ENCODE results near the gene DDX10.

Gene DDX10

DNA sequence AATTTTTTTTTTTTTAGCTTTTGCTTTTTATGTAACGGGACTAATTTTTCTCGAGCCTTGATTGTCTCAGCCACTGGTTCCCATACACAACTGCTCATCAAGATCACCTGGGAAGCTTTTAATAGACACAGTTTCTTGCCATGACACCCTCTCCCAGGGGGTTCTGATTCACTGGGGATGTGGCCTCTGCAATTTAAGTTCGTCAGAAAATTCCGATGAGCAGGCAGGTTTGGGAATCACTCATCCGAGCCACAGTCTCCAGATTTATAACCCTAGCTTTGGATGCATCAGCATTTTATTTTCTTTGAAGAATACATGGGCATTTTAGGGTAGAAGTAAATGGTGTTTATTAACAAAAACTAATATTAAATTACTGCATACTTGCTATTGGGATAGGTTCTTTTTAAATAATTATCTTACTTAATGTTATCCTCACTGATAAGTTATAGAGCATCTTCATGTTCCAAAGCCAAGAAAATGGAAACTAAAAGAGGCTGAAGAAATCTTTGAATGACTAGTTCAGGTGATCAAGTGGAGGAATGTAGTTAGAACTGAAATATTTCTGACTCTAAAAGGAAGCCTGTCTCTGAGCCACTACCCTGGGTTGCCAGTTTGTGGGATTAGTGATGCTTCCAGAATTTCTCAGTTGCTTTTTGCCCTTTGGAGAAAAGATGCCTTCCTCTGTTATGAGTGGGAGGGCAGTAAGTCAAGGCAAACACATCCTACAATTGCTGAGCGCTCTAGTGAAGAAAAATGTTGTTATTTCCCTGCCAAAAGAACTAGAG lies 319.0 kb downstream of the DDX10 start:
- DNase-seq (ENCODE audit: low spot score), result no peak

DNA sequence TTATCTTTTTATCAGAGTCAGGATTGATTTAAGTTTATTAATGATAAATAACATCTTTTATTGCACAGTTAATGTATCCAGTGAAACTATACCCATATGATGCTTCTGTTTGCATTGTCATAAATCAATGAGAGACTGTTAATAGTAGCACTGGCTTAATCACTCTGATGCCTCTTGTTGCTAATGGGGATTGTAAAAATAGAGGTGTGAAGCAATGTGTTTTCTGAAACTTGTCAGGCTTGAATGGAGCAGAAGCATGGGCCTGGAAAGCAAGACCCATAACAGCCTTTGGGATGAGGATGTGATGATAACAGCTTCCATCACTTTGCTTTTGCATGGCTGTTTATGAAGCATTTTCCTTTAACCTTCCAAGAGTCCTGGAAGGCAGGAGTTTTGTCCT lies 319.7 kb downstream of the DDX10 start:
- no peak for DNase-seq (ENCODE audit: low spot score)

DNA sequence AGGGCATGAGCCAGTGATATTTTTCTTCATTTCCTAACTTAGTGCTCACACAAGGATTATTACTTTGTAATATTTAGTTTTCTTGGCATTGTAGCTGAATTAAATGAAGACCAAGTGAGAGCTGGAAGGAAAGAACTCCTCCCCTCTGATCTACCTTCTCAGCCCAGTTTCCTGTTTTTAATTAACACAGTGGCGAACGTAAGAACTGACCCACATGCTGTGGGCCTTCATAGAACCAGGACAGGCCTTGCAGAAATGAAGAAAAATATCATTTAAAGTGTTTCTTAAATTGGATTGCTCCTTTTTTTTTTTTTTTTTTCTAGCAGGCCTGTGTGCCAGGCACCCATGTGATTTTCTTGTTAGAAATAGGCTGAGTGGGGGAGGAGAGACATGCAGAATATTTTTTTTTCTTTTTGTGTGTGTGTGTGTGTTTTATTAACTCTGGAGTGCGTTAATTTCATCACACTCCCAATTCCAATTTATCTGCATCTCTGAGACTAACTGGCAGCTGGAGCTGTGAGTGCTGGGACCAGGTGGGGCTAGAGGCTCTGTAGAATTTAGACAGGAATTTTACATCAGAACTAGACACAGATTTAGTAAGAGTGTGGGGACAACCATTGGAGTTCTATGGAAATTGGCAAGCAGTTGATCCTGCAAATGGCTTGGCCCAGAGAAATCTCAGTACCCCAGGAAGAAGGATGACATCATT lies 320.5 kb downstream of the DDX10 start:
- no peak for DNase-seq (ENCODE audit: low spot score)

DNA sequence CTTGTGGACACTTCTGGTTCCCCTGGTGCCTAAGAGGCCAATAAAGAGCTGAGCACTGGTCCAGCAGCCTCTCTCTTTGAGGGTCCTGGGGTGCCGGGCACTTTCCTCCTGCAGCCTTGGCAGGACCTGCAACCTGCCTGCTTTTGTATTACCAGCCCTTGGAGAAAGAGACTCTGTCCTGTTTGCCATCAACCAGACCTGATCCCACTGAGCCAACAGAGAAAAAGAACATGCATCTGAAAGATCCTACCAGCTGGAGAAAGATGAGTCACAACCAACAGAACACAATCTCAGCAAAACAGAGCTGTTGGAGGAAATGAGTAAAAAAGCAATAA lies 321.0 kb downstream of the DDX10 start:
- DNase-seq (ENCODE audit: low spot score), result no peak

Data from germinal center (tissue), 1 donor.